Upper lobe of left lung (tissue), 4 donors: ENCODE measurements around the gene DOK5.

Experiments
- CTCF ChIP-seq, 6 experiments: fragments of 450-650 bp in 4 of 6; fragments of 200-600 bp in 2 of 6; sonication (generic) in 2 of 6; IDR thresholded peaks; one replicate each; pipeline ENCODE4 v1.5.1; 2016 to 2019; ENCODE audit warnings: antibody characterized with exemption in 6 of 6
- EP300 ChIP-seq, 4 donors: sonication (generic); formaldehyde crosslinking; IDR thresholded peaks; one replicate each; pipeline ENCODE4 v1.5.1; 2017; ENCODE audit warnings: antibody characterized with exemption in 4 of 4, control low read depth in 2 of 4
- POLR2A ChIP-seq, 4 donors: fragments of 450-650 bp; IDR thresholded peaks; one replicate each; pipeline ENCODE4 v1.5.1; 2016 to 2017; ENCODE audit warnings: antibody characterized with exemption in 4 of 4, mild to moderate bottlenecking in 2 of 4
- POLR2AphosphoS5 ChIP-seq, 2 donors: sonication (generic); formaldehyde crosslinking; IDR thresholded peaks; one replicate each; pipeline ENCODE4 v1.5.1; 2017; ENCODE audit warnings: antibody characterized with exemption in 2 of 2

- TF ChIP-seq CTCF (IDR thresholded peaks at IDR 0.05) (no peak), POLR2AphosphoS5 (IDR thresholded peaks at IDR 0.05) (no peak), EP300 (IDR thresholded peaks at IDR 0.05) (no peak), POLR2A (IDR thresholded peaks at IDR 0.05) (no peak)
Measured at GRCh38 chr20:54605319-54605718, 129.9 kb downstream of the DOK5 start.
